ENCODE measurements around the gene C20orf204.

C20orf204 gene

GRCh38 chr20:64035933-64036345 lies at the start of gene C20orf204:
Gene C20orf204 (plus strand): TSS chr20:64036182. CDS start chr20:64036324, 142 bp downstream.
- no peak for DNase-seq (ENCODE audit: extremely low read depth, low read depth)
- no peak for TF ChIP-seq CTCF (IDR thresholded peaks at IDR 0.05; ENCODE audit: low read depth, low read length)

GRCh38 chr20:64000906-64001305 lies 35.1 kb upstream of the C20orf204 start:
- no peak for DNase-seq (ENCODE audit: extremely low read depth, low read depth)
- no peak for TF ChIP-seq CTCF (IDR thresholded peaks at IDR 0.05; ENCODE audit: low read depth, low read length)

GRCh38 chr20:64001607-64002011 lies 34.4 kb upstream of the C20orf204 start:
- DNase-seq (ENCODE audit: extremely low read depth, low read depth), result no peak
- no peak for TF ChIP-seq CTCF (IDR thresholded peaks at IDR 0.05; ENCODE audit: low read depth, low read length)

GRCh38 chr20:64003960-64004725 lies 31.8 kb upstream of the C20orf204 start:
- DNase-seq (ENCODE audit: extremely low read depth, low read depth), result no peak
- no peak for TF ChIP-seq CTCF (IDR thresholded peaks at IDR 0.05; ENCODE audit: low read depth, low read length)

GRCh38 chr20:64005394-64005793 lies 30.6 kb upstream of the C20orf204 start:
- no peak for DNase-seq (ENCODE audit: extremely low read depth, low read depth)
- TF ChIP-seq CTCF (IDR thresholded peaks at IDR 0.05; ENCODE audit: low read depth, low read length), result no peak

- TF ChIP-seq CTCF (IDR thresholded peaks at IDR 0.05; ENCODE audit: low read depth, low read length), result no peak
Observed at GRCh38 chr20:64006490-64006889, 29.5 kb upstream of the C20orf204 start.

GRCh38 chr20:64006902-64007301 lies 29.1 kb upstream of the C20orf204 start:
- TF ChIP-seq CTCF (IDR thresholded peaks at IDR 0.05; ENCODE audit: low read depth, low read length), result no peak
- no peak for DNase-seq (ENCODE audit: extremely low read depth, low read depth)

More at GRCh38 chr20:64006490-64006889, 29.5 kb upstream of the C20orf204 start:
- no peak for DNase-seq (ENCODE audit: extremely low read depth, low read depth)
